ENCODE measurements around the gene CPNE7. TPM values are rescaled to one million over a fixed set of nuclear protein-coding genes. Genes with fewer than 3 reads are reported as not detected.

The CPNE7 gene
- total and polyA plus RNA-seq, 2 of the 13 experiments (the other 11 are each of a cell fraction or from before 2014, with no cell fraction given): 0.59 TPM; not detected in 1

DNA sequence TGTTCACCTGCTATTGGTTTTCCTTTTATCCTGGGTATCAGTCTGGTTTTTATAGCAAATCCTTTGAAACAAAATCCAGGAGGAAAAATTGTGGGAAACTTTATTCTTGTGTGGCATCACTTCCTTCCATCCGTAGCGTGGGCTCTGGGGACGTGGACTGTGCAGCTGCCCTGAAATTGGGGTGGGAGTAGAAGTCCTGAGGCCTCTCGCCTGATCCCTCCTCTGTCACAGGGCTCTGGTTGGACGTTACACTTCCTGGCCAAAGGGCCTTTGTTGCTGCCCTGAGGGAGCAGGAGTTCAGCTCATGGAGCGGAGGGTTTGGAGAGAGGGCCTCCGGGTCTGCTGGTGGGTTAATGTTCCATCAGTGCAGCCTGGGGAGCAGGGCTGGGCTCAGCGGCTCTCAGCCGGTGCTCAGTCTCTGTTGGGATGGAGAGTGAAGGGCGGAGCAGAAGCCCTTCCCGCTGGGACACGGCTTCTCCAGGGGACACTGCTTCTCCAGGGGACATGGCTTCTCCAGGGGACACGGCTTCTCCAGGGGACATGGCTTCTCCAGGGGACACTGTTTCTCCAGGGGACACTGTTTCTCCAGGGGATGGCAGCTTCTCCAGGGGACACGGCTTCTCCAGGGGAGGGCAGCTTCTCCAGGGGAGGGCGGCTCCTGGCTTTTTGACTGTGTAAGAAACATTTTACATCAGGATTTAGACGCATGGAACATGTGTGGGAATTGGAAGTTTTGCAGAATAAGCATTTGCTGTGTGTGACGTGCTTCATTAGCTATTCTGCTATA lies 30.3 kb upstream of the CPNE7 start (continued):
- TF ChIP-seq ZBTB21 (CRISPR knock-in tag; IDR thresholded peaks at IDR 0.05) (no peak), SOX6 (IDR thresholded peaks at IDR 0.05) (no peak), SOX6 (CRISPR knock-in tag; IDR thresholded peaks at IDR 0.05) (peak; percentile 50), ZNF354B (CRISPR knock-in tag; IDR thresholded peaks at IDR 0.05) (peak; percentile 86; the same call in 1 of the 2 replicates), HMGA1 (CRISPR knock-in tag; conservative IDR thresholded peaks at IDR 0.05) (no peak), ZNF766 (CRISPR knock-in tag; IDR thresholded peaks at IDR 0.05; ENCODE audit: borderline replicate concordance) (no peak), ZNF713 (CRISPR knock-in tag; IDR thresholded peaks at IDR 0.05) (0 out of 2 replicates have a peak, but pooled peaks have one; percentile 51), KLF16 (CRISPR knock-in tag; IDR thresholded peaks at IDR 0.05) (0 out of 4 replicates have a peak, but pooled peaks of 1 of the 2 experiments have one; percentile 6), SIN3A (IDR thresholded peaks at IDR 0.05; ENCODE audit: borderline replicate concordance, low read depth, low read length) (no peak; the same call in 1 of the 2 replicates), ZNF383 (CRISPR knock-in tag; IDR thresholded peaks at IDR 0.05; ENCODE audit: borderline replicate concordance) (0 out of 2 replicates have a peak, but pooled peaks have one; percentile 23), PHF21A (CRISPR knock-in tag; IDR thresholded peaks at IDR 0.05) (peak; percentile 90), ZNF550 (CRISPR knock-in tag; IDR thresholded peaks at IDR 0.05; ENCODE audit: borderline replicate concordance) (no peak), ZEB1 (IDR thresholded peaks at IDR 0.05; ENCODE audit: insufficient replicate concordance, low read depth) (peak; percentile 55), ZFP37 (CRISPR knock-in tag; IDR thresholded peaks at IDR 0.05; ENCODE audit: borderline replicate concordance) (no peak), NPAS2 (CRISPR knock-in tag; IDR thresholded peaks at IDR 0.05; ENCODE audit: borderline replicate concordance) (no peak), POLR2A (IDR thresholded peaks at IDR 0.05; ENCODE audit: insufficient read depth in 1 of 2, low read depth in 2 of 2, low read length in 2 of 2) (no peak), ETV5 (CRISPR knock-in tag; IDR thresholded peaks at IDR 0.05; ENCODE audit: borderline replicate concordance) (peak; percentile 93), RFX1 (IDR thresholded peaks at IDR 0.05) (no peak), ZZZ3 (CRISPR knock-in tag; IDR thresholded peaks at IDR 0.05; ENCODE audit: borderline replicate concordance) (peak; percentile 55; the same call in 1 of the 2 replicates), ELF3 (CRISPR knock-in tag; IDR thresholded peaks at IDR 0.05) (peak; percentile 56), FOXO1 (CRISPR knock-in tag; IDR thresholded peaks at IDR 0.05) (no peak; the same call in 1 of the 2 replicates), ZNF101 (CRISPR knock-in tag; IDR thresholded peaks at IDR 0.05; ENCODE audit: borderline replicate concordance, low read depth) (no peak)
- TF ChIP-seq, protein P1, sequence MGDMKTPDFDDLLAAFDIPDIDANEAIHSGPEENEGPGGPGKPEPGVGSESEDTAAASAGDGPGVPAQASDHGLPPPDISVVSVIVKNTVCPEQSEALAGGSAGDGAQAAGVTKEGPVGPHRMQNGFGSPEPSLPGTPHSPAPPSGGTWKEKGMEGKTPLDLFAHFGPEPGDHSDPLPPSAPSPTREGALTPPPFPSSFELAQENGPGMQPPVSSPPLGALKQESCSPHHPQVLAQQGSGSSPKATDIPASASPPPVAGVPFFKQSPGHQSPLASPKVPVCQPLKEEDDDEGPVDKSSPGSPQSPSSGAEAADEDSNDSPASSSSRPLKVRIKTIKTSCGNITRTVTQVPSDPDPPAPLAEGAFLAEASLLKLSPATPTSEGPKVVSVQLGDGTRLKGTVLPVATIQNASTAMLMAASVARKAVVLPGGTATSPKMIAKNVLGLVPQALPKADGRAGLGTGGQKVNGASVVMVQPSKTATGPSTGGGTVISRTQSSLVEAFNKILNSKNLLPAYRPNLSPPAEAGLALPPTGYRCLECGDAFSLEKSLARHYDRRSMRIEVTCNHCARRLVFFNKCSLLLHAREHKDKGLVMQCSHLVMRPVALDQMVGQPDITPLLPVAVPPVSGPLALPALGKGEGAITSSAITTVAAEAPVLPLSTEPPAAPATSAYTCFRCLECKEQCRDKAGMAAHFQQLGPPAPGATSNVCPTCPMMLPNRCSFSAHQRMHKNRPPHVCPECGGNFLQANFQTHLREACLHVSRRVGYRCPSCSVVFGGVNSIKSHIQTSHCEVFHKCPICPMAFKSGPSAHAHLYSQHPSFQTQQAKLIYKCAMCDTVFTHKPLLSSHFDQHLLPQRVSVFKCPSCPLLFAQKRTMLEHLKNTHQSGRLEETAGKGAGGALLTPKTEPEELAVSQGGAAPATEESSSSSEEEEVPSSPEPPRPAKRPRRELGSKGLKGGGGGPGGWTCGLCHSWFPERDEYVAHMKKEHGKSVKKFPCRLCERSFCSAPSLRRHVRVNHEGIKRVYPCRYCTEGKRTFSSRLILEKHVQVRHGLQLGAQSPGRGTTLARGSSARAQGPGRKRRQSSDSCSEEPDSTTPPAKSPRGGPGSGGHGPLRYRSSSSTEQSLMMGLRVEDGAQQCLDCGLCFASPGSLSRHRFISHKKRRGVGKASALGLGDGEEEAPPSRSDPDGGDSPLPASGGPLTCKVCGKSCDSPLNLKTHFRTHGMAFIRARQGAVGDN (CRISPR knock-in tag; IDR thresholded peaks at IDR 0.05): peak; percentile 94
- TF ChIP-seq, protein P2, sequence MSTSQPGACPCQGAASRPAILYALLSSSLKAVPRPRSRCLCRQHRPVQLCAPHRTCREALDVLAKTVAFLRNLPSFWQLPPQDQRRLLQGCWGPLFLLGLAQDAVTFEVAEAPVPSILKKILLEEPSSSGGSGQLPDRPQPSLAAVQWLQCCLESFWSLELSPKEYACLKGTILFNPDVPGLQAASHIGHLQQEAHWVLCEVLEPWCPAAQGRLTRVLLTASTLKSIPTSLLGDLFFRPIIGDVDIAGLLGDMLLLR (CRISPR knock-in tag; IDR thresholded peaks at IDR 0.05): no peak
- TF ChIP-seq, protein P3, sequence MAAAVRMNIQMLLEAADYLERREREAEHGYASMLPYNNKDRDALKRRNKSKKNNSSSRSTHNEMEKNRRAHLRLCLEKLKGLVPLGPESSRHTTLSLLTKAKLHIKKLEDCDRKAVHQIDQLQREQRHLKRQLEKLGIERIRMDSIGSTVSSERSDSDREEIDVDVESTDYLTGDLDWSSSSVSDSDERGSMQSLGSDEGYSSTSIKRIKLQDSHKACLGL (CRISPR knock-in tag; IDR thresholded peaks at IDR 0.05): no peak

Measured in HepG2 (cell line).